A549 treated with Mapracorat at 1 μM for 4 hours (cell line): ENCODE measurements around the gene IGBP1. TPM values are rescaled to one million over a fixed set of nuclear protein-coding genes. Genes with fewer than 3 reads are reported as not detected.

Experiments
- total RNA-seq: library from RNA; stranded (reverse); fragments of 200-300 nt; extraction: Qiagen RNA extraction; gene quantifications from 5 replicates; pipeline ENCODE4 v1.2.3, GENCODE V29; 2022

The IGBP1 gene
- 58.5 to 70.0 TPM (median 64.7 TPM) in 5 replicates for total RNA-seq

DNA sequence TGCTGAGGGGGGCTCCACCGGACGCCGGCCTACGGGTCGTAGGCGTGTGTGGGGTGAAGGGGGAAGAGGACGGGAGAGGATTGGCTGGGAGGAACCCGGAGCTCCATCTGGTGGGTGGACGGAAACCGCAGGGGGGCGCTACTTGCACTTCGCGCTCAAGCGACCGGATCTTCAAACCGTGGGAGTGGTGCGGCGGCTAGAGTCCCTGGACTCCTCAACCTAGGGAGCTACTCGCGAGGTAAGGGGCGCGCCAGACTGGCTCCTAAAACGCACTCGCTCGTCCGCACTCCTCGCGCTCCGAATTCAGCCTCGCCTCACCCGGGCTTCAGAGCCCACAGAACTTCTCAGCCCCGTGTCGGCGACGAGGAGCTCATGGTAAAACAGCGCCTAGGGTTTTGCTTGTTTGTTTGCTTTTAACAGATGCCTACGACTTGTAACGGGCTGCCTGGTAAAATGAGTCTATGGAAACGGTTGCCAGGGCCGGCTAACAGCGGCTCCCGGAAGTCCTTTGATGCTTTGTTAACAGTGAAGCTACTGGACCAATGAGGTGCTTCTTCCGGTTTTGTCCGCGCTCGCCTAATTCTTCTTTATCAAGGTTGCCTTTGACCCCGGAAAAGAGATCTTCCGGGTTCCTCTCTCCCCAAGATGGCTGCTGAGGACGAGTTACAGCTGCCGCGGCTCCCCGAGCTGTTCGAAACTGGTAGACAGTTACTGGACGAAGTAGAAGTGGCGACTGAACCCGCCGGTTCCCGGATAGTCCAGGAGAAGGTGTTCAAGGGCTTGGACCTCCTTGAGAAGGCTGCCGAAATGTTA lies at the start of gene IGBP1:
Gene IGBP1, plus strand, starts transcription at position 145 of the 813 bp plus-strand sequence. Its CDS starts 501 bp downstream, at position 646.

DNA sequence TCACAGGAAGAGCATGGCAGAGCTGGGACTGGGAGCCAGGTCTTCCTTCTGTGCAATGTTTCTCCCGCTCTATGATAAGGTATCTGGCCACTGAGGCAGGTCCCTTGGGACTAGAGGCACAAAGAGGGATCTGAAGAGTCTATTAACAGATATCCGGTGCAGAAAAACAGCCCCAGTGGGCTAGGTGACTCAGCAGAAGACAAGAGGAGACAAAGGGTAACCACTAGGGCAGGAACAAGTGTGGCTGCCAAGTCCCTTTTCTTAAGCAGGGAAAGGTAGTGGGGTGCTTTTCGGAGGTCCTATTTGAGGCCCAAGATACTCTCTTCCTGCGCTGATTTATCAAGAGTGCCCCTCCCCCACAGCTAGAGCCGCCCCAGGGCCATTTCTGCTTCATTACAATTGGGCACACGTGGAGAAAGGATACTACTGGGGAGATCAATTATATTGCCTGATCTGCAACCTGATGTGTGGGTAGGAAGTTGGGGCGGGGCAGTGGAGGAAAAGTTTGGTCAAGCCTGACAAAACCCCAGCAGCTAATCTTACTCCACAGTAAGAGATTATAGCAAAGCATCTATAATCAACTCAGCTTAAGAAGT lies 43.8 kb downstream of the IGBP1 start, which contains the start of gene DGAT2L6:
Gene DGAT2L6, plus strand, starts transcription at position 546 of the 596 bp plus-strand sequence. CDS start 100 bp downstream, outside the sequence.

Other genes starting within 250 kb of the IGBP1 start
- gene AWAT2, start 83.5 kb upstream of the IGBP1 start, total RNA-seq = not detected in 5 replicates
- gene OTUD6A, start 71.0 kb upstream of the IGBP1 start, total RNA-seq = not detected in 5 replicates
- not detected in 5 replicates for gene DGAT2L6, start 44.0 kb downstream of the IGBP1 start, total RNA-seq
- not detected in 5 replicates for gene AWAT1, start 101.2 kb downstream of the IGBP1 start, total RNA-seq
- gene P2RY4, start 126.8 kb downstream of the IGBP1 start, total RNA-seq = not detected in 5 replicates
- gene ARR3, start 134.9 kb downstream of the IGBP1 start, total RNA-seq = not detected in 5 replicates
- gene RAB41, start 148.7 kb downstream of the IGBP1 start, total RNA-seq = not detected in 5 replicates
- gene PDZD11, start 156.5 kb downstream of the IGBP1 start, total RNA-seq = 85.5 to 110 TPM (median 91.6 TPM) in 5 replicates
- gene KIF4A, start 156.7 kb downstream of the IGBP1 start, total RNA-seq = 25.0 to 29.1 TPM (median 26.5 TPM) in 5 replicates